Skin epidermis (tissue), 12 donors: ENCODE measurements around the gene NXN.
"Not testable (repeated sequence)": the region's sequence is repeated elsewhere in the genome, so short reads cannot be mapped to it uniquely, and the experiment has no call there.

Experiments used
- H3K27ac ChIP-seq, 21 experiments: fragments of 200-600 bp; sonication (generic) in 11 of 21; one replicate each; pipeline ENCODE4 v1.5.0; 2020; ENCODE audit warnings: mild to moderate bottlenecking in 3 of 21, inconsistent platforms in 2 of 21, moderate library complexity in 2 of 21
- H3K4me3 ChIP-seq, 7 experiments: fragments of 200-600 bp; sonication (generic) in 2 of 7; one replicate each; pipeline ENCODE4 v1.5.0; 2020; ENCODE audit warnings: inconsistent platforms in 2 of 7, mild to moderate bottlenecking in 2 of 7, moderate library complexity in 1 of 7

Gene NXN

GRCh38 chr17:852850-853249 lies 126.7 kb downstream of the NXN start:
- H3K27ac ChIP-seq, H3K4me3 ChIP-seq: not testable (repeated sequence)

- Histone ChIP-seq H3K4me3 (no peak overlapping the region), H3K27ac (peak overlapping the region in 5 of 21 experiments; percentile 44 to 84 (median 74))
Measured at GRCh38 chr17:852349-852748, 127.2 kb downstream of the NXN start.

GRCh38 chr17:851924-852323 lies 127.7 kb downstream of the NXN start:
- peak overlapping the region in 7 of 21 experiments; percentile 24 to 84 (median 74) for H3K27ac ChIP-seq
- no peak overlapping the region for H3K4me3 ChIP-seq

GRCh38 chr17:850851-851763 lies 128.5 kb downstream of the NXN start:
- H3K4me3 ChIP-seq = no peak overlapping the region

GRCh38 chr17:850086-850850 lies 129.3 kb downstream of the NXN start:
- H3K27ac ChIP-seq = peak overlapping the region in 18 of 21 experiments; percentile 1 to 84 (median 63)
- H3K4me3 ChIP-seq = no peak overlapping the region

More at GRCh38 chr17:850851-851763, 128.5 kb downstream of the NXN start:
- peak overlapping the region in 19 of 21 experiments; percentile 1 to 84 (median 60) for H3K27ac ChIP-seq

GRCh38 chr17:848402-848801 lies 131.2 kb downstream of the NXN start:
- no peak overlapping the region for H3K4me3 ChIP-seq

GRCh38 chr17:846901-847843 lies 132.4 kb downstream of the NXN start:
- H3K4me3 ChIP-seq = no peak overlapping the region
- H3K27ac ChIP-seq = peak overlapping the region in 9 of 21 experiments; percentile 9 to 76 (median 60)

More at GRCh38 chr17:848402-848801, 131.2 kb downstream of the NXN start:
- H3K27ac ChIP-seq = peak overlapping the region in 8 of 21 experiments; percentile 25 to 76 (median 62)

- Histone ChIP-seq H3K27ac (no peak overlapping the region), H3K4me3 (no peak overlapping the region)
Measured at GRCh38 chr17:841313-841712, 138.3 kb downstream of the NXN start.

GRCh38 chr17:838486-838885 lies 141.1 kb downstream of the NXN start:
- Histone ChIP-seq H3K4me3 (no peak overlapping the region), H3K27ac (peak overlapping the region in 3 of 21 experiments; percentile 7 to 50 (median 29))

GRCh38 chr17:836151-836550 lies 143.4 kb downstream of the NXN start:
- no peak overlapping the region for H3K4me3 ChIP-seq
- H3K27ac ChIP-seq = peak overlapping the region in 7 of 21 experiments; percentile 12 to 66 (median 31)

GRCh38 chr17:835721-836120 lies 143.9 kb downstream of the NXN start:
- H3K27ac ChIP-seq = peak overlapping the region in 4 of 21 experiments; percentile 12 to 47 (median 26)
- not testable (repeated sequence) for H3K4me3 ChIP-seq

- peak overlapping the region in 3 of 21 experiments; percentile 16 to 41 (median 36) for H3K27ac ChIP-seq
- no peak overlapping the region for H3K4me3 ChIP-seq
Measured at GRCh38 chr17:835263-835662, 144.3 kb downstream of the NXN start.

- Histone ChIP-seq H3K4me3 (no peak overlapping the region), H3K27ac (peak overlapping the region in 2 of 21 experiments; percentile 33 to 41)
Measured at GRCh38 chr17:834136-834535, 145.4 kb downstream of the NXN start.

GRCh38 chr17:830950-831349 lies 148.6 kb downstream of the NXN start:
- Histone ChIP-seq H3K27ac (no peak overlapping the region), H3K4me3 (no peak overlapping the region)

GRCh38 chr17:830381-830780 lies 149.2 kb downstream of the NXN start:
- Histone ChIP-seq H3K27ac (no peak overlapping the region), H3K4me3 (no peak overlapping the region)

GRCh38 chr17:829614-830013 lies 150.0 kb downstream of the NXN start:
- not testable (repeated sequence) for H3K27ac ChIP-seq, H3K4me3 ChIP-seq

- H3K27ac ChIP-seq = peak overlapping the region in 3 of 21 experiments; percentile 16 to 69 (median 46)
- H3K4me3 ChIP-seq = no peak overlapping the region
Measured at GRCh38 chr17:828761-829160, 150.8 kb downstream of the NXN start.

GRCh38 chr17:826778-827177 lies 152.8 kb downstream of the NXN start:
- H3K4me3 ChIP-seq = no peak overlapping the region
- no peak overlapping the region for H3K27ac ChIP-seq

- H3K27ac ChIP-seq = no peak overlapping the region
- no peak overlapping the region for H3K4me3 ChIP-seq
Measured at GRCh38 chr17:825216-825615, 154.4 kb downstream of the NXN start.
